GM18861 (cell line): ENCODE results near the gene PCDHGB4.
A peak's percentile ranks its signal among the peaks of the same experiment; 100 is the strongest.
"Not testable (repeated sequence)": the region's sequence is repeated elsewhere in the genome, so short reads cannot be mapped to it uniquely, and the experiment has no call there.

Source experiments
- ATAC-seq: cut with Tn5 transposase; IDR thresholded peaks from one replicate; pipeline ENCODE4 v1.9.1; 2021; ENCODE audit not compliant: unreplicated experiment

The PCDHGB4 gene

DNA sequence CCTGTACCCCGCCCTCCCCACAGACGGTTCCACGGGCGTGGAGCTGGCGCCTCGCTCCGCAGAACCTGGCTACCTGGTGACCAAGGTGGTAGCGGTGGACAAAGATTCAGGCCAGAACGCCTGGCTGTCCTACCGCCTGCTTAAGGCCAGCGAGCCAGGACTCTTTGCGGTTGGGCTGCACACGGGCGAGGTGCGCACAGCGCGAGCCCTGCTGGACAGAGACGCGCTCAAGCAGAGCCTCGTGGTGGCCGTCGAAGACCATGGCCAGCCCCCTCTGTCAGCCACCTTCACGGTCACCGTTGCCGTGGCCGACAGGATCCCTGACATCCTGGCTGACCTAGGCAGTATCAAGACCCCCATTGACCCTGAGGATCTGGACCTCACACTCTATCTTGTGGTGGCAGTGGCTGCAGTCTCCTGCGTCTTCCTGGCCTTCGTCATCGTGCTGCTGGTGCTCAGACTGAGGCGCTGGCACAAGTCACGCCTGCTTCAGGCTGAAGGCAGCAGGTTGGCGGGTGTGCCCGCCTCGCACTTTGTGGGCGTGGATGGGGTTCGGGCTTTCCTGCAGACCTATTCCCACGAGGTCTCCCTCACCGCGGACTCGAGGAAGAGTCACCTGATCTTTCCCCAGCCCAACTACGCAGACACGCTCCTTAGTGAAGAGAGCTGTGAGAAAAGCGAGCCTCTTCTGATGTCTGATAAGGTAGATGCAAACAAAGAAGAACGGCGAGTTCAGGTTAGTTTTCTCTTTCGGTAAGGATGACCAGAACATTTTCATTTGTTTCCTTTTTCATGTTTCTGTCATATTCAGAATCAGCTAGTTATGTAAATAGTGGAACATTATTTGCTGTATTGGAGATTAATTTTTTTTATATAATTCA is 21.2 kb upstream of the PCDHGB4 start:
- ATAC-seq: no peak

DNA sequence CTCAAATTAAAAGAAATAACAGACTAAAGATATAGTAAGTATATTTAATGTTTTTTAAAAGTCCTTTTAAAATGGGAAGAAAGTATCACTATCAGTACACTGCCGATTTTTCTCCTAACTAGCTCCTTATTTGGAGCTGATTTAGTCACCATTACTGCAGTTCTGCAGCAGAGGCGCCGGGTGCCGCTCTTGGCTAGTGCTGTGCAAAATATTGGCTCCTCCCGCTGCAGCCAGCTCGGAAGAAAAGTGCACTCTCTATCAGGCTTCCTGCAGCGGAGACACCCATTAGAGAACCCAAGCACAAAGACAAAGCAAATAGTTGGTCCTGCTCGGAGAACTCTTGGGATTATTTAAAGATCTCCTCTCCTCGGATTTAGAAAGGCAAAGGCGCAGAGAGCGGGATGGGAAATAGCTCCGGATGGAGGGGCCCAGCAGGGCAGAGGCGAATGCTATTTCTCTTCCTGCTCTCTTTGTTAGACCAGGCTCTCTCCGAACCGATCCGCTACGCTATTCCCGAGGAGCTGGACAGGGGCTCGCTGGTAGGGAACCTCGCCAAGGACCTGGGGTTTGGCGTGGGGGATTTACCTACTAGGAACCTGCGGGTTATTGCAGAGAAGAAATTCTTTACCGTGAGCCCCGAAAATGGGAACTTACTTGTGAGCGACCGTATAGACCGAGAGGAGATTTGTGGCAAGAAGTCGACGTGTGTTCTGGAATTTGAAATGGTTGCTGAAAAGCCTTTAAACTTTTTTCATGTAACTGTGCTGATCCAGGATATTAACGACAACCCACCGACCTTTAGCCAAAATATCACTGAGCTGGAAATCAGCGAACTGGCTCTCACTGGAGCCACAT is 17.3 kb upstream of the PCDHGB4 start, which contains the start of gene PCDHGB3:
Gene PCDHGB3 (plus strand): TSS at position 249 of the 855 bp plus-strand sequence. CDS start 153 bp downstream, at position 402.
- ATAC-seq: peak; percentile 92

DNA sequence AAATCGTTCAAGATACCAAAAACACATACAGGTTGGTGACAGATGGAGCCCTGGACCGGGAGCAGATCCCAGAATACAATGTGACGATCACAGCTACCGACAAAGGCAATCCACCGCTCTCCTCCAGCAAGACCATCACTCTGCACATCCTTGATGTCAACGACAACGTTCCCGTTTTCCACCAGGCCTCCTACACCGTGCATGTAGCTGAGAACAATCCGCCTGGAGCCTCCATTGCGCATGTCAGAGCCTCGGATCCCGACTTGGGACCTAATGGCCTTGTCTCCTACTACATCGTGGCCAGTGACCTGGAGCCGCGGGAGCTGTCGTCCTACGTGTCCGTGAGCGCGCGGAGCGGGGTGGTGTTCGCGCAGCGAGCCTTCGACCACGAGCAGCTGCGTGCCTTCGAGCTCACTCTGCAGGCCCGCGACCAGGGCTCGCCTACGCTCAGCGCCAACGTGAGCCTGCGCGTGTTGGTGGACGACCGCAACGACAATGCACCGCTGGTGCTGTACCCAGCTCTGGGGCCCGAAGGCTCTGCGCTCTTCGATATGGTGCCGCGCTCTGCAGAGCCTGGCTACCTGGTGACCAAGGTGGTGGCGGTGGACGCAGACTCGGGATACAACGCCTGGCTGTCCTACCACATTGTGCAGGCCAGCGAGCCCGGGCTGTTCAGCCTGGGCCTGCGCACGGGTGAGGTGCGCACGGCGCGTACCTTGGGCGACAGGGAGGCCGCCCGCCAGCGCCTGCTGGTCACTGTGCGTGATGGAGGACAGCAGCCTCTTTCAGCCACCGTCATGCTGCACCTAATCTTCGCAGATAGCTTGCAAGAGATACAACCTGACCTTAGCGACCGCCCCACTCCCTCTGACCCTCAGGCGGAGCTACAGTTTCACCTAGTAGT is 15.7 kb upstream of the PCDHGB4 start:
- no peak for ATAC-seq

DNA sequence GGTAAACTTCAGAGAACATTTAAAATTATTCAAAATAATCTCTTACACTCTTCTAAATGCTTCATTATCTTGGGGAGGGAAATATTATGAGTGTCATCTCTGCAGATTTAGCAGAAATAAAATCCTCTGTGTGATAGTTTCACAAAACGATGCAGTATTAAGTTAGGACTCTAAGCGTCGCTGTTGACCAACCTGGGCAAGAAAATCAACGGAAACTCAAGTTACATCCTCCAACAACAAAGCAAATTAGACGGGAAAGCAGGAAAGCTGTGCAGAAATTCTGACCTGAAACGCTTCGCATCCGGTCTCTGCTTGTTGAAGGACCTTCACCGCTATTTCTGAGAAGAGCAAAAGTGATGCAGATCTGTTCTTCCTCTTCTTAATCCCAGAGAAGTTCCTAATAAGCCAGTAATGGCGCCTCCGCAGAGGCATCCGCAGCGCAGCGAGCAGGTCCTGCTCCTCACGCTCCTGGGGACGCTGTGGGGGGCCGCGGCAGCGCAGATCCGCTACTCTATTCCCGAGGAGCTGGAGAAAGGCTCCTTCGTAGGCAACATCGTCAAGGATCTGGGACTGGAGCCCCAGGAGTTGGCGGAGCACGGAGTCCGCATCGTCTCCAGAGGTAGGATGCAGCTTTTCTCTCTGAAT is 13.7 kb upstream of the PCDHGB4 start, which contains the start of gene PCDHGA6:
Gene PCDHGA6 (plus strand): TSS at position 219 of the 645 bp plus-strand sequence. CDS start 193 bp downstream, at position 412.
- no peak for ATAC-seq

DNA sequence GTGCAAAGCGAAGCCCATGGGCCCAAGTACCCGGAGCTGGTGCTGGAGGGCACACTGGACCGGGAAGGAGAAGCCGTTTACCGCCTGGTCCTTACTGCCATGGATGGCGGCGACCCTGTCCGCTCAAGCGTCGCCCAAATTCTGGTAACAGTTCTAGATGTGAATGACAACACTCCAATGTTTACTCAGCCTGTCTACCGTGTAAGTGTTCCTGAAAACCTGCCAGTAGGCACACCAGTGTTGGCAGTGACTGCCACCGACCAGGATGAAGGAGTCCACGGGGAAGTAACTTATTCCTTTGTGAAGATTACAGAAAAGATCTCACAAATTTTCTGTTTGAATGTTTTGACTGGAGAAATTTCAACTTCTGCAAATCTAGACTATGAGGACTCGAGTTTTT is 12.9 kb upstream of the PCDHGB4 start:
- ATAC-seq: no peak

DNA sequence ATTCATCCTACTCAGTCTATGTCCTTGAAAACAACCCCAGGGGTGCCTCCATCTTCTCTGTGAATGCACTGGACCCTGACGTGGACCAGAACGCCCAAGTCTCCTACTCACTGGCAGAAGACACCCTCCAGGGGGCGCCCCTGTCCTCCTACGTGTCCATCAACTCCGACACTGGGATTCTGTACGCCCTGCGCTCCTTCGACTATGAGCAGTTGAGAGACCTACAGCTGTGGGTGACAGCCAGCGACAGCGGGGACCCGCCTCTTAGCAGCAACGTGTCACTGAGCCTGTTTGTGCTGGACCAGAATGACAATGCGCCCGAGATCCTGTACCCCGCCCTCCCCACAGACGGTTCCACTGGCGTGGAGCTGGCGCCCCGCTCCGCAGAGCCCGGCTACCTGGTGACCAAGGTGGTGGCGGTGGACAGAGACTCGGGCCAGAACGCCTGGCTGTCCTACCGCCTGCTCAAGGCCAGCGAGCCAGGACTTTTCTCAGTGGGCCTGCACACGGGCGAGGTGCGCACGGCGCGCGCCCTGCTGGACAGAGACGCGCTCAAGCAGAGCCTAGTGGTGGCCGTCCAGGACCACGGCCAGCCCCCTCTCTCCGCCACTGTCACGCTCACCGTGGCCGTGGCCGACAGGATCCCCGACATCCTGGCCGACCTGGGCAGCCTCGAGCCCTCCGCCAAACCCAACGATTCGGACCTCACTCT is 11.9 kb upstream of the PCDHGB4 start:
- ATAC-seq: not testable (repeated sequence)

DNA sequence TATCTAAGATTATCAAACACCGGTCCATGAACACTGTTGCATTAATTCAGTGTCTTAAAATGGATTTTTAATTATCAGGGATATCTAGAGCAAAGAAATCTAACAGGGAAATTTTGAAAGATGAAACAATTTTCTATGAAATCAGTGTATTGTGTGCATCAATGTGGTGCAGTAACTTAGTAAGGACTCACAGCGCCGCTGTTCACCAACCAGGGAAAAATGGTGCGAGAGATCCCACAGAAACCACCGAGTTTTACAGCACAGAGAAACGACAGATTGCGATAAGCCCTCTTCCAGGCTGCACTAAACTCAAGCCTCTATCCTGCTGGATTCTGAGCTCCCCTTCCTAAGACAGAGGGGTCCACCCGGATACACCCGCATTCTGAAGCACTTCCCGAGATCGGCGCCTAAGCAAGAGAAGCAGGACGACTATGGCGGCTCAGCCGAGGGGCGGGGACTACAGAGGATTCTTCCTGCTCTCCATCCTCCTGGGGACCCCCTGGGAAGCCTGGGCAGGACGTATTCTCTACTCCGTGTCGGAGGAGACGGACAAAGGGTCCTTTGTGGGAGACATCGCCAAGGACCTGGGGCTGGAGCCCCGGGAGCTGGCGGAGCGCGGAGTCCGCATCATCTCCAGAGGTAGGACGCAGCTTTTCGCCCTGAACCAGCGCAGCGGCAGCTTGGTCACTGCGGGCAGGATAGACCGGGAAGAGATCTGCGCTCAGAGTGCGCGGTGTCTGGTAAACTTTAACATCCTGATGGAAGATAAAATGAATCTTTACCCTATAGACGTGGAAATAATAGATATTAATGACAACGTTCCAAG is 4.8 kb upstream of the PCDHGB4 start, which contains the start of gene PCDHGA7:
Gene PCDHGA7 (plus strand): TSS at position 274 of the 826 bp plus-strand sequence. CDS start 158 bp downstream, at position 432.
- no peak for ATAC-seq

DNA sequence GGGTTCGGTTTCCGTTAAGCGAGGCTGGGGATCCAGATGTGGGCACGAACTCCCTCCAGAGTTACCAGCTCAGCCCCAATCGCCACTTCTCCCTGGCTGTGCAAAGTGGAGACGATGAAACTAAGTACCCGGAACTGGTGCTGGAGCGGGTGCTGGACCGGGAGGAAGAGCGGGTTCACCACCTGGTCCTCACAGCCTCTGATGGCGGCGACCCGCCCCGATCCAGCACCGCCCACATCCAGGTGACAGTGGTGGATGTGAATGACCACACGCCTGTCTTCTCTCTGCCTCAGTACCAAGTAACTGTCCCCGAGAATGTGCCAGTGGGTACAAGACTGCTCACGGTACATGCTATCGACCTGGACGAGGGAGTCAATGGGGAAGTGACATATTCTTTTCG is 4.2 kb upstream of the PCDHGB4 start:
- no peak for ATAC-seq

DNA sequence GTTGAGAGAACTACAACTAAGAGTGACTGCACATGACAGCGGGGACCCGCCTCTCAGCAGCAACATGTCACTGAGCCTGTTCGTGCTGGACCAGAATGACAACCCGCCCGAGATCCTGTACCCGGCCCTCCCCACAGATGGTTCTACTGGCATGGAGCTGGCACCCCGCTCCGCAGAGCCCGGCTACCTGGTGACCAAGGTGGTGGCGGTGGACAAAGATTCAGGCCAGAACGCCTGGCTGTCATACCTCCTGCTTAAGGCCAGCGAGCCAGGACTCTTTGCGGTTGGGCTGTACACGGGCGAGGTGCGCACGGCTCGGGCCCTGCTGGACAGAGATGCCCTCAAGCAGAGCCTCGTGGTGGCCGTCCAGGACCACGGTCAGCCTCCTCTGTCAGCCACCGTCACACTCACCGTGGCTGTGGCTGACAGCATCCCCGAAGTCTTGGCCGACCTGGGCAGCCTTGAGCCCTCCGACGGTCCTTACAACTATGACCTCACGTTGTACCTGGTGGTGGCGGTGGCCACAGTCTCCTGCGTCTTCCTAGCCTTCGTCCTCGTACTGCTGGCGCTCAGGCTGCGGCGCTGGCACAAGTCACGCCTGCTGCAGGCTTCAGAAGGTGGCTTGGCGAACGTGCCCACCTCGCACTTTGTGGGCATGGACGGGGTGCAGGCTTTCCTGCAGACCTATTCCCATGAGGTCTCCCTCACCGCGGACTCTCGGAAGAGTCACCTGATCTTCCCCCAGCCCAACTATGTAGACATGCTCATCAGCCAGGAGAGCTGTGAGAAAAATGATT is 2.8 kb upstream of the PCDHGB4 start:
- ATAC-seq: no peak

DNA sequence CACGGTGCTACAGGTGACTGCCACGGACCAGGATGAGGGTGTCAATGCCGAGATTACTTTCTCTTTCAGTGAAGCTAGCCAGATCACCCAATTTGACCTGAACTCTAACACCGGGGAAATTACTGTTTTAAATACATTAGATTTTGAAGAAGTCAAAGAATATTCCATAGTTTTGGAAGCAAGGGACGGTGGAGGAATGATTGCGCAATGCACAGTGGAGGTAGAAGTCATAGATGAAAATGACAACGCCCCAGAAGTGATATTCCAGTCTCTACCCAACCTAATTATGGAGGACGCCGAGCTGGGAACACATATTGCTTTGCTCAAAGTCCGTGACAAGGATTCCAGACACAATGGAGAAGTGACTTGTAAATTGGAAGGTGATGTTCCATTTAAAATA is 1.2 kb downstream of the PCDHGB4 start:
- ATAC-seq: no peak

DNA sequence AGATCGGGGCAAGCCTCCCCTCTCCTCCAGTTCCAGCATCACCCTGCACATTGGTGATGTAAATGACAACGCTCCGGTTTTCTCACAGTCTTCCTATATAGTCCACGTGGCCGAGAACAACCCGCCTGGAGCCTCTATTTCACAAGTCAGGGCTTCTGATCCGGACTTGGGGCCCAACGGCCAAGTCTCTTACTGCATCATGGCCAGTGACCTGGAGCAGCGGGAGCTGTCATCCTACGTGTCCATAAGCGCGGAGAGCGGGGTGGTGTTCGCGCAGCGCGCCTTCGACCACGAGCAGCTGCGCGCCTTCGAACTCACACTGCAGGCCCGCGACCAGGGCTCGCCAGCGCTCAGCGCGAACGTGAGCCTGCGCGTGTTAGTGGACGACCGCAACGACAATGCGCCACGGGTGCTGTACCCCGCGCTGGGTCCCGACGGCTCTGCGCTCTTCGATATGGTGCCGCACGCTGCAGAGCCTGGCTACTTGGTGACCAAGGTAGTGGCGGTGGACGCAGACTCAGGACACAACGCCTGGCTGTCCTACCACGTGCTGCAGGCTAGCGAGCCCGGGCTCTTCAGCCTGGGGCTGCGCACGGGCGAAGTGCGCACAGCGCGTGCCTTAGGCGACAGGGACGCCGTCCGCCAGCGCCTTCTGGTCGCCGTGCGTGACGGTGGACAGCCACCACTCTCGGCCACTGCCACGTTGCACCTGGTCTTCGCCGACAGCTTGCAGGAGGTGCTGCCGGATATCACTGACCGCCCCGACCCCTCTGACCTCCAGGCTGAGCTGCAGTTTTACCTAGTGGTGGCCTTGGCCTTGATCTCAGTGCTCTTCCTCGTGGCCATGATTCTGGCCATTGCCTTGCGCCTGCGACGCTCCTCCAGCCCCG is 1.9 kb downstream of the PCDHGB4 start:
- no peak for ATAC-seq

DNA sequence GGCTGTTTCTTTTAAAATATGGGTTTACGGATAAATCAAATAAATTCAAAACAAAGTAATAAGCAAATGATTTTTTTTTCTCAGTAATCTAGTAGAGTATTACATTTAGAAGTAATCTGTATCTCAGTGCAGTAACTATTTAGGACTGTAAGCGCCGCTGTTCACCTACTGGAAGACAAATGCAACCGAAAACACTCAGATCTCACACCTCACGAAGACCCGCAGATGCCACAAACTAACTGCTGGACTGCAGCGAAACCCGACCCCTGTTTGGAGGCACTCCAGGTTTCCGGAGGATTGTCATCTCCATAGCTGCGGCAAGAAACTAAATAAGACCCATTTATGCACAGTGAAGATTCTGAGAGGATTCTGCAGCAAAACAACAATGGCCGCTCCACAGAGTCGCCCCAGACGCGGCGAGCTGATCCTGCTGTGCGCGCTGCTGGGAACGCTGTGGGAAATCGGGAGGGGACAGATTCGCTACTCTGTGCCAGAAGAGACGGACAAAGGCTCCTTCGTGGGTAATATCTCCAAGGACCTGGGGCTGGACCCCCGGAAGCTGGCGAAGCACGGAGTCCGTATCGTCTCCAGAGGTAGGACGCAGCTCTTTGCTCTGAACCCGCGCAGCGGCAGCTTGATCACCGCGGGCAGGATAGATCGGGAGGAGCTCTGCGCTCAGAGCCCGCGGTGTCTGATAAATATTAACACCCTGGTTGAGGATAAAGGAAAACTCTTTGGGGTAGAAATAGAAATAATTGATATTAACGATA is 5.1 kb downstream of the PCDHGB4 start, which contains the start of gene PCDHGA8:
Gene PCDHGA8 (plus strand): TSS at position 205 of the 770 bp plus-strand sequence. CDS start 181 bp downstream, at position 386.
- ATAC-seq: no peak

DNA sequence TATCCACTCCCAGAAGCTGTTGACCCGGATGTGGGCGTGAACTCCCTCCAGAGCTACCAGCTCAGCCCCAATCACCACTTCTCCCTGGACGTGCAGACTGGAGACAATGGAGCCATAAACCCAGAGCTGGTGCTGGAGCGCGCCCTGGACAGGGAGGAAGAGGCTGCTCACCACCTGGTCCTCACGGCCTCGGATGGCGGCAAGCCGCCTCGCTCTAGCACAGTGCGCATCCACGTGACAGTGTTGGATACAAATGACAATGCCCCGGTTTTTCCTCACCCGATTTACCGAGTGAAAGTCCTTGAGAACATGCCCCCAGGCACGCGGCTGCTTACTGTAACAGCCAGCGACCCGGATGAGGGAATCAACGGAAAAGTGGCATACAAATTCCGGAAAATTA is 5.8 kb downstream of the PCDHGB4 start:
- ATAC-seq: no peak

DNA sequence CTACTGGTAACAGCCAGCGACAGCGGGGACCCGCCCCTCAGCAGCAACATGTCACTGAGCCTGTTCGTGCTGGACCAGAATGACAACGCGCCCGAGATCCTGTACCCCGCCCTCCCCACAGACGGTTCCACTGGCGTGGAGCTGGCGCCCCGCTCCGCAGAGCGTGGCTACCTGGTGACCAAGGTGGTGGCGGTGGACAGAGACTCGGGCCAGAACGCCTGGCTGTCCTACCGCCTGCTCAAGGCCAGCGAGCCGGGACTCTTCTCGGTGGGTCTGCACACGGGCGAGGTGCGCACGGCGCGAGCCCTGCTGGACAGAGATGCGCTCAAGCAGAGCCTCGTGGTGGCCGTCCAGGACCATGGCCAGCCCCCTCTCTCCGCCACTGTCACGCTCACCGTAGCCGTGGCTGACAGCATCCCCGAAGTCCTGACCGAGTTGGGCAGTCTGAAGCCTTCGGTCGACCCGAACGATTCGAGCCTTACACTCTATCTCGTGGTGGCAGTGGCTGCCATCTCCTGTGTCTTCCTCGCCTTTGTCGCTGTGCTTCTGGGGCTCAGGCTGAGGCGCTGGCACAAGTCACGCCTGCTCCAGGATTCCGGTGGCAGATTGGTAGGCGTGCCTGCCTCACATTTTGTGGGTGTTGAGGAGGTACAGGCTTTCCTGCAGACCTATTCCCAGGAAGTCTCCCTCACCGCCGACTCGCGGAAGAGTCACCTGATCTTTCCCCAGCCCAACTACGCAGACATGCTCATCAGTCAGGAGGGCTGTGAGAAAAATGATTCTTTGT is 7.1 kb downstream of the PCDHGB4 start:
- ATAC-seq: not testable (repeated sequence)
